GM12878 (cell line): ENCODE measurements around the gene SYK.

ENCODE experiments used
- CTCF ChIP-seq, 3 experiments: IDR thresholded peaks in 2 of 3; conservative IDR thresholded peaks in 1 of 3; 2 replicates each; pipeline ENCODE4 v1.5.1; 2011; ENCODE audit warnings: low read depth in 3 of 3, low read length in 3 of 3, mild to moderate bottlenecking in 3 of 3, control low read depth in 2 of 3, moderate library complexity in 2 of 3, inconsistent platforms in 1 of 3, mixed read lengths in 1 of 3; ENCODE audit not compliant: control insufficient read depth in 2 of 3, insufficient read depth in 1 of 3; ENCODE audit errors: extremely low read depth in 1 of 3
- EZH2 ChIP-seq: IDR thresholded peaks from 2 replicates; pipeline ENCODE4 v1.6.1; 2012; ENCODE audit warnings: low read depth, mild to moderate bottlenecking, control low read depth, inconsistent platforms, low read length, borderline replicate concordance; ENCODE audit not compliant: control insufficient read depth
- HDAC2 ChIP-seq: fragments of 200-600 bp; sonication (generic); IDR thresholded peaks from 2 replicates; pipeline ENCODE4 v1.6.1; 2017

GRCh38 chr9:90843525-90843924, 41.9 kb downstream of the SYK start:
- no peak for TF ChIP-seq HDAC2
- TF ChIP-seq EZH2 = no peak
- TF ChIP-seq CTCF (IDR thresholded peaks at IDR 0.05 in 2 of 3, conservative IDR thresholded peaks at IDR 0.05 in 1 of 3; ENCODE audit: control insufficient read depth in 2 of 3, extremely low read depth in 1 of 3, insufficient read depth in 1 of 3, low read depth in 3 of 3, low read length in 3 of 3) = no peak
